ENCODE data around the gene KIF25. TPM values are rescaled to one million over a fixed set of nuclear protein-coding genes. Genes with fewer than 3 reads are reported as not detected.

Gene KIF25
- total RNA-seq, 5 donors from 2014 or later (not counting 1 experiment from before 2014, with no cell fraction given) = not detected

GRCh38 chr6:168054765-168055560, 57.5 kb downstream of the KIF25 start:
- H3K27ac ChIP-seq (ENCODE audit: low read length) = no peak overlapping the region
- no peaks in the 10 kb centered on the region for H3K36me3 Mint-ChIP-seq
- ATAC-seq (replicated peaks in 1 of 4) (no peak), DNase-seq (no peak)
- no peaks in the 10 kb centered on the region for H3K4me1 Mint-ChIP-seq
- POLR2A ChIA-PET = no interaction called here
- CTCF ChIA-PET = interaction anchor here in 1 of 2 donors (0.7 kb wide), 1 partner anchor 1017 kb away, joined by 8 read pairs; no protein-coding TSS in a partner anchor
- H3K9me3 ChIP-seq = no peaks in the 10 kb centered on the region
- 86% methylated on average over 11 of the region's 18 CpGs for WGBS (ENCODE audit: insufficient coverage)
- H3K9me3 Mint-ChIP-seq = no peaks in the 10 kb centered on the region
- no peaks in the 10 kb centered on the region for H3K4me1 ChIP-seq (ENCODE audit: control insufficient read depth in 1 of 2, extremely low read depth in 1 of 2, insufficient read depth in 2 of 2, low read length in 2 of 2)
- no peak overlapping the region for H3K4me3 Mint-ChIP-seq
- H3K27ac Mint-ChIP-seq = no peak overlapping the region
- H3K36me3 ChIP-seq (ENCODE audit: control insufficient read depth in 2 of 2, extremely low read depth in 1 of 2, insufficient read depth in 1 of 2, low read length in 1 of 2) = no peaks in the 10 kb centered on the region
- peaks cover 0 to 2% of the 10 kb centered on the region in 2 experiments for H3K27me3 ChIP-seq (replicated peaks in 1 of 2; ENCODE audit: control insufficient read depth in 2 of 2, extremely low read depth in 1 of 2, insufficient read depth in 2 of 2, low read length in 1 of 2)
- no peaks in the 10 kb centered on the region for H3K27me3 Mint-ChIP-seq
- H3K4me3 ChIP-seq (ENCODE audit: control insufficient read depth in 1 of 2, extremely low read depth in 1 of 2, low read length in 1 of 2) = no peak overlapping the region

- H3K27me3 Mint-ChIP-seq = no peaks in the 10 kb centered on the region
- no peak for ATAC-seq (replicated peaks in 1 of 4)
- H3K4me3 Mint-ChIP-seq = no peak overlapping the region
- no peaks in the 10 kb centered on the region for H3K36me3 ChIP-seq (ENCODE audit: control insufficient read depth in 2 of 2, extremely low read depth in 1 of 2, insufficient read depth in 1 of 2, low read length in 1 of 2)
- H3K9me3 ChIP-seq = no peaks in the 10 kb centered on the region
- peaks cover 0 to 2% of the 10 kb centered on the region in 2 experiments for H3K27me3 ChIP-seq (replicated peaks in 1 of 2; ENCODE audit: control insufficient read depth in 2 of 2, extremely low read depth in 1 of 2, insufficient read depth in 2 of 2, low read length in 1 of 2)
- H3K4me1 ChIP-seq (ENCODE audit: control insufficient read depth in 1 of 2, extremely low read depth in 1 of 2, insufficient read depth in 2 of 2, low read length in 2 of 2) = no peaks in the 10 kb centered on the region
- no peak overlapping the region for H3K27ac ChIP-seq (ENCODE audit: low read length)
- H3K36me3 Mint-ChIP-seq = no peaks in the 10 kb centered on the region
- ChIA-PET POLR2A (no interaction called here), CTCF (no interaction called here)
- WGBS (ENCODE audit: insufficient coverage) = 85% methylated on average over 21 of the region's 22 CpGs
- H3K4me3 ChIP-seq (ENCODE audit: control insufficient read depth in 1 of 2, extremely low read depth in 1 of 2, low read length in 1 of 2) = no peak overlapping the region
- no peaks in the 10 kb centered on the region for H3K4me1 Mint-ChIP-seq
- H3K27ac Mint-ChIP-seq = no peak overlapping the region
- no peak for DNase-seq
- no peaks in the 10 kb centered on the region for H3K9me3 Mint-ChIP-seq
Observed at GRCh38 chr6:168055696-168056489, 58.4 kb downstream of the KIF25 start.

- Histone ChIP-seq H3K27me3 (replicated peaks in 1 of 2; ENCODE audit: control insufficient read depth in 2 of 2, extremely low read depth in 1 of 2, insufficient read depth in 2 of 2, low read length in 1 of 2) (peaks cover 0 to 2% of the 10 kb centered on the region in 2 experiments), H3K9me3 (no peaks in the 10 kb centered on the region), H3K27ac (ENCODE audit: low read length) (no peak overlapping the region), H3K4me3 (ENCODE audit: control insufficient read depth in 1 of 2, extremely low read depth in 1 of 2, low read length in 1 of 2) (no peak overlapping the region), H3K36me3 (ENCODE audit: control insufficient read depth in 2 of 2, extremely low read depth in 1 of 2, insufficient read depth in 1 of 2, low read length in 1 of 2) (no peaks in the 10 kb centered on the region), H3K4me1 (ENCODE audit: control insufficient read depth in 1 of 2, extremely low read depth in 1 of 2, insufficient read depth in 2 of 2, low read length in 2 of 2) (no peaks in the 10 kb centered on the region)
- ChIA-PET CTCF (no interaction called here), POLR2A (no interaction called here)
- ATAC-seq (replicated peaks in 1 of 4) (no peak), DNase-seq (no peak)
- Mint-ChIP-seq H3K27me3 (no peaks in the 10 kb centered on the region), H3K4me3 (no peak overlapping the region), H3K4me1 (no peaks in the 10 kb centered on the region), H3K9me3 (no peaks in the 10 kb centered on the region), H3K27ac (no peak overlapping the region), H3K36me3 (no peaks in the 10 kb centered on the region)
- 89% methylated on average over 21 of the region's 24 CpGs for WGBS (ENCODE audit: insufficient coverage)
Observed at GRCh38 chr6:168056892-168057527, 59.5 kb downstream of the KIF25 start.

- POLR2A ChIA-PET = no interaction called here
- no peaks in the 10 kb centered on the region for H3K4me1 Mint-ChIP-seq
- H3K27me3 ChIP-seq (replicated peaks in 1 of 2; ENCODE audit: control insufficient read depth in 2 of 2, extremely low read depth in 1 of 2, insufficient read depth in 2 of 2, low read length in 1 of 2) = peaks cover 0 to 2% of the 10 kb centered on the region in 2 experiments
Observed at GRCh38 chr6:168057836-168058235, 60.4 kb downstream of the KIF25 start.

GRCh38 chr6:168058691-168059551, 61.5 kb downstream of the KIF25 start:
- no peak overlapping the region for H3K27ac Mint-ChIP-seq
- POLR2A ChIA-PET = no interaction called here

More at GRCh38 chr6:168057836-168058235, 60.4 kb downstream of the KIF25 start:
- no peak overlapping the region for H3K4me3 ChIP-seq (ENCODE audit: control insufficient read depth in 1 of 2, extremely low read depth in 1 of 2, low read length in 1 of 2)
- no peaks in the 10 kb centered on the region for H3K36me3 ChIP-seq (ENCODE audit: control insufficient read depth in 2 of 2, extremely low read depth in 1 of 2, insufficient read depth in 1 of 2, low read length in 1 of 2)
- H3K4me1 ChIP-seq (ENCODE audit: control insufficient read depth in 1 of 2, extremely low read depth in 1 of 2, insufficient read depth in 2 of 2, low read length in 2 of 2) = no peaks in the 10 kb centered on the region
- H3K4me3 Mint-ChIP-seq = no peak overlapping the region
- H3K27ac Mint-ChIP-seq = no peak overlapping the region
- no peaks in the 10 kb centered on the region for H3K36me3 Mint-ChIP-seq
- DNase-seq = no peak
- no peak overlapping the region for H3K27ac ChIP-seq (ENCODE audit: low read length)
- no peaks in the 10 kb centered on the region for H3K27me3 Mint-ChIP-seq
- H3K9me3 ChIP-seq = no peaks in the 10 kb centered on the region
- 92% methylated on average over 12 of the region's 14 CpGs for WGBS (ENCODE audit: insufficient coverage)
- H3K9me3 Mint-ChIP-seq = no peaks in the 10 kb centered on the region
- no peak for ATAC-seq (replicated peaks in 1 of 4)
- CTCF ChIA-PET = no interaction called here

GRCh38 chr6:168060521-168060931, 63.1 kb downstream of the KIF25 start:
- H3K27ac ChIP-seq (ENCODE audit: low read length) = no peak overlapping the region
- no peak overlapping the region for H3K4me3 Mint-ChIP-seq
- DNase-seq (no peak), ATAC-seq (replicated peaks in 1 of 4) (no peak)
- no peaks in the 10 kb centered on the region for H3K36me3 Mint-ChIP-seq
- no peaks in the 10 kb centered on the region for H3K9me3 Mint-ChIP-seq
- WGBS (ENCODE audit: insufficient coverage) = 71% methylated on average over 12 of the region's 12 CpGs
- H3K27me3 Mint-ChIP-seq = no peaks in the 10 kb centered on the region
- H3K4me1 Mint-ChIP-seq = no peaks in the 10 kb centered on the region
- H3K4me3 ChIP-seq (ENCODE audit: control insufficient read depth in 1 of 2, extremely low read depth in 1 of 2, low read length in 1 of 2) = no peak overlapping the region
- CTCF ChIA-PET = no interaction called here
- POLR2A ChIA-PET = no interaction called here
- H3K27me3 ChIP-seq (replicated peaks in 1 of 2; ENCODE audit: control insufficient read depth in 2 of 2, extremely low read depth in 1 of 2, insufficient read depth in 2 of 2, low read length in 1 of 2) = peaks cover 0 to 2% of the 10 kb centered on the region in 2 experiments
- no peaks in the 10 kb centered on the region for H3K36me3 ChIP-seq (ENCODE audit: control insufficient read depth in 2 of 2, extremely low read depth in 1 of 2, insufficient read depth in 1 of 2, low read length in 1 of 2)
- H3K27ac Mint-ChIP-seq = no peak overlapping the region
- no peaks in the 10 kb centered on the region for H3K9me3 ChIP-seq
- no peaks in the 10 kb centered on the region for H3K4me1 ChIP-seq (ENCODE audit: control insufficient read depth in 1 of 2, extremely low read depth in 1 of 2, insufficient read depth in 2 of 2, low read length in 2 of 2)

More at GRCh38 chr6:168058691-168059551, 61.5 kb downstream of the KIF25 start:
- CTCF ChIA-PET = no interaction called here
- ATAC-seq (replicated peaks in 1 of 4) (no peak), DNase-seq (no peak)
- Mint-ChIP-seq H3K9me3 (no peaks in the 10 kb centered on the region), H3K4me3 (no peak overlapping the region), H3K4me1 (no peaks in the 10 kb centered on the region), H3K27me3 (no peaks in the 10 kb centered on the region), H3K36me3 (no peaks in the 10 kb centered on the region)
- no peaks in the 10 kb centered on the region for H3K4me1 ChIP-seq (ENCODE audit: control insufficient read depth in 1 of 2, extremely low read depth in 1 of 2, insufficient read depth in 2 of 2, low read length in 2 of 2)
- H3K9me3 ChIP-seq = no peaks in the 10 kb centered on the region
- H3K36me3 ChIP-seq (ENCODE audit: control insufficient read depth in 2 of 2, extremely low read depth in 1 of 2, insufficient read depth in 1 of 2, low read length in 1 of 2) = no peaks in the 10 kb centered on the region
- peaks cover 0 to 2% of the 10 kb centered on the region in 2 experiments for H3K27me3 ChIP-seq (replicated peaks in 1 of 2; ENCODE audit: control insufficient read depth in 2 of 2, extremely low read depth in 1 of 2, insufficient read depth in 2 of 2, low read length in 1 of 2)
- no peak overlapping the region for H3K27ac ChIP-seq (ENCODE audit: low read length)
- WGBS (ENCODE audit: insufficient coverage) = 92% methylated on average over 24 of the region's 30 CpGs
- H3K4me3 ChIP-seq (ENCODE audit: control insufficient read depth in 1 of 2, extremely low read depth in 1 of 2, low read length in 1 of 2) = no peak overlapping the region

All from T-cell (primary cell).